Femur (tissue), 1 donor: ENCODE results near the gene RUVBL1.
"Not testable (repeated sequence)": the region's sequence is repeated elsewhere in the genome, so short reads cannot be mapped to it uniquely, and the experiment has no call there.

Source experiments
- DNase-seq: peaks from one replicate; pipeline ENCODE4 v3.0.0-alpha.2; 2017

Gene RUVBL1

DNA sequence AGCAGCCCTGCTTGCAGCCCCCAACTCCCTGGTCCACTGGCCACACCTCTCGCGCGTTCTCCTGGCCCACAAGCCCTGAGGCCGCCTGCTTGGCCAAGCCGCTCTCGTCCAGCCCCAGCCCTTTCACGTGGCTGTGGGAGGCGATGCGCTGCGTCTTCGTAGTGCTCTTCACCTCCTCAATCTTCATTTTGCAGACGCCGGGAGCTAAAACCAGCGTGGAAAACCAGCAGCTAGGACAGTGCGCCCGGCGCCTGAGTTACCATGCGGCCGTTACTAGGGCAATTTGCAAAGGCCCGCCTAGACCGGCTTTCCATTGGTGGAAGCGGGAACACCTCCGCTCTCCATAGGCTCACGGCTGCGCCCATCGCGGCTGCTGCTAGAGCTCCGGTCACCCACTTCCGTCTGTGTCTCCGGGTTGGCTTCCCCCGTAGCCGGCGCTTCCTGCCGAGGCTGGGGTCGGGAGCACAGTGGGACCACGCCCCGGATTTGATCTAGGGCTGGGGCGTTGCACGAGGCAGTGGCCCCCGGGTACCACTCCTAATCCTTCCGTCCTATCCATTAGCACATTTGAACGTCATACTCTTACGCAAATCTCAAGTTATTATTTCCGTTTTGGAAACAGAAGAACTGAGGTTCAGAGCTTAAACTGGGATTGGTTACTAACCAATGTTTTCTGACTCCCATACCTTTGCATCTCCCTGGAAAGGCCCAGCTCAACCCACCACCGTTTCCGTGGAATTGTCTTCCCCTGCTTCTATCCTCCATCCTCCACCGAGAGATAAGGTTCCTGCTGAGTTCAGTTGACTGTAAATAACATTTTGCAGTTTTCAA is at the start of gene RUVBL1:
TSS of gene RUVBL1 (minus strand) at position 275 of the 831 bp plus-strand sequence. CDS start at position 187, 88 bp downstream.
- peak; percentile 99 for DNase-seq

DNA sequence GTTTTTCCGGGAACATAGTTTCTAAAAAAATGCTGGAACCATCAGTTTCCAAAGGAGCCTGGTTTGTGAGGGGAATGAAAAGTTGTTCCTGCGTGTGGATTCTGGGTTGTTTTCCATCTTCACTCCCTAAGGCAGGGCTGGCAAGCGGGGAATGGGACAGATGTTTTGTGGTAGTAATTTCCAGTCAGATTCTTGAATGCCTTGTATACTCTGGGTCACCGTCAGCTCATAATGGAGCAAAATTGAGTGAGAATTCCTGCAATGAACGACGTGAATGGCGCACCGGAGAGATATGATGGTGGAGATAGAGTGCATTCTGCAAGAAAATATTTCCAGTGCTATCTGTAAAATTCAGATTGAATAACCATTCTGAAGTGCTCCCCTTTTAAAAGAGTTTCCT is 49.6 kb upstream of the RUVBL1 start:
- DNase-seq = no peak

DNA sequence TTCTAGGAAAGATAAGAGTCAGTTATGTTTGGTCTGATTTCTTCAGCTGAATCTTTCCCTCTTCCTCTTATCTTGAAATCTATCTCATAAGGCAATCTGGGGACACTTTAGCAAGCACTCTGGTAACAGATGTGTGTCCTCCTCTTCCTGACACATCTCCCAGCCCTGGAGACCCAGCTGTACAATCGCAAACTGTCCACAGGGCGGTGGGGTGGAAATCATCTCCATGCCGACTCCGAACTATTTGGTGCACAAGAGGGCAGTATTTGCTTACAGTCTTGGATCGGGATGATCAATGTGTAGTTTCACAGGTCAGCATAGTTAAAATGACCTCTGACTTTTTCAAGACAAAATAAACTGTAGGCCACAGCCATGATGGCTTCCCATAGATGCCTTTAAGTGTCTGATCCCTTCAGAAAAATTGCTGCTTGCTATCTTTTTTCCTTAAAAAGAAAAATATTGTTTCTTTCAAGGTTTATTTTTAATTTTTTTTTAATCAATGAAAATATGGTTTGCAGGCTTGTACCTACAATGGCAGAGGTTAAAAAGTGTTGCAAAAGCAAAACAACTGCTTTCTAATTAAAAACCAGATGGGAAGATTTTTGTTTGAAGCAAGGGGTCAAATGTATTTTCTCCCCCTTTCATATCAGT is 47.4 kb upstream of the RUVBL1 start:
- DNase-seq = peak; percentile 77

DNA sequence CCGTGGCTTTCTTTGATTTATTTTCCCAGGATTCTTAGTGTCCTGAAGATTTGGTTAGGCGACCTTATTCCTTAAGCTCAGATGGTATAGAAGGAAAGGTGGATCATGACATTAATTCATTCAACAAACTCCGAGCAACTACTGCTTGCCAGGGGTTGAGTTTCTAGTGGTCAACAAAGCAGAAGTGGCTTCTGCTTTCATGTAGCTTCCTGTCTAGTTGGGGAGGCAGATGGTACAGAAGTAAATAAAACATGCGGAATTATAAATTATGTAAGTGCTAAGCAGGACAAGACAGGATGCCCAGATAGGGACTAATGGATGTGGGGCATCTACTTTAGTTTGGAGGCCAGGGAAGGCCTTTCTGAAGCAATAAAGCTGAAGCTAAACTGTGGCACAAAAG is 45.2 kb upstream of the RUVBL1 start:
- DNase-seq = no peak

DNA sequence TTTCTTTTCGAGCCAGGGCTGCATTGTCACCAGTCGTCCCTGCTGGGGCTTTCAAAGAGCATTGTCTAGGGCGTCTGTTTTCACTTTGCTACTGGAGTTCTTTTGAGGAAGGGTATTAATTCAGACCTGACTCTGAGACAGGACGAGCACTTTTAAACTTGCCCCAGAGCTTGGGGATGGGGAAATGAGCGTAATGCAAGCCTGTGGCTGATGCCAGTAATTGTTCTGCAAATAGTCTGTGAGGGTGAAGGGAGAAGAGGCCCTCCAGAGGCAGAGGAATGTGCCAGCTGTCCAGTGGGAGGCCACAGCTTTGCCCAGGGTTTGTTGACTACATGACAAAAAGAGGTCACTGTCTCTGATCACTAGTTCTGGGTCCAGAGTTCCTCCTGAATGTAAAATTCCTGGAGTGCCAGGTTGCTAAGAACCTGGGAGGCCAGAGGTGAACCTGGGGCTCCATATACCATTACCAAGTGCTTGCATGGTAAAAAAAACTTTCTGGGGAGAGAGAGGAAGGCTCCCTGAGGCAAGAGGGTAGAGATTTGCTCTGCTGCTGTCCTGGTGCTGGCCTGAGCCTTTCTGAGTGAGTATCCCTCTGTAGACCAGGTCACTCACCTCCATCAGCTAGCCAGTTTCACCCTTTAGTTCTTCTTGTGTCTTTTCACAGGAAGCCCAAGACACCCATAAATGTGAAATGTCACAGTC is 44.5 kb upstream of the RUVBL1 start:
- peak; percentile 63 for DNase-seq

DNA sequence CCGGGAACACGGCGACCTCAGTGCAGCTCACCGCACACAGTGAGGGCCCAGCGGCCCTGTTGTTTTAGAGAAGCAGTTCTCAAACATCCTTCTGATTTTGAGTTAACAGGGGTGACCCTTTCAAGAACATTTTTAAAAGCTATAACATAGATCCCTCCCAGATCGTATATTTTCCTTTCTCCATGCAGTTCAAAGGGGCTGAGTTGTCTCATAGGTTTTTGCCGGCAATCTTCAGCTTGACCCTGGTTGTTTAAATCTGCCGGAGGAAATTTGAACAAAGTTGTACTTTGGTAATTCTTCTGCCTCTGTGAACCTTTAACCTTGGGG is 44.0 kb upstream of the RUVBL1 start:
- no peak for DNase-seq

GRCh38 chr3:128166971-128167453 is 43.4 kb upstream of the RUVBL1 start:
- DNase-seq = no peak

GRCh38 chr3:128163432-128163831 is 39.8 kb upstream of the RUVBL1 start:
- no peak for DNase-seq

GRCh38 chr3:128160661-128161060 is 37.0 kb upstream of the RUVBL1 start:
- DNase-seq = no peak

- DNase-seq = no peak
Observed at GRCh38 chr3:128155616-128156360, 32.2 kb upstream of the RUVBL1 start.

DNA sequence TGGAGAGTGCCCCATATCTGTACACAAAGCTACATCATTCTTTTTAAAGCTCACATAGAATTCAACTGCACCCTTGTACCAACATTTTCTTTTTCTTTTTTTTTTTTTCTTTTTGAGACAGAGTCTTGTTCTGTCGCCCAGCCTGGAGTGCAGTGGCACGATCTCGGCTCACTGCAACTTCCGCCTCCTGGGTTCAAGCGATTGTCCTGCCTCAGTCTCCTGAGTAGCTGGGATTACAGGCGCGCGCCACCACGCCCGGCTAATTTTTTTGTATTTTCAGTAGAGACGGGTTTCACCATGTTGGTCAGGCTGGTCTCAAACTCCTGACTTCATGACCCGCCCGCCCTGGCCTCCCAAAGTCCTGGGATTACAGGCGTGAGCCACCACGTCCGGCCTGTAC is 30.7 kb upstream of the RUVBL1 start:
- not testable (repeated sequence) for DNase-seq

GRCh38 chr3:128153156-128154041 is 29.8 kb upstream of the RUVBL1 start, which contains the start of gene EEFSEC:
EEFSEC (plus strand) TSS chr3:128153481; CDS start chr3:128153508, 27 bp downstream.
- DNase-seq = peak; percentile 85

DNA sequence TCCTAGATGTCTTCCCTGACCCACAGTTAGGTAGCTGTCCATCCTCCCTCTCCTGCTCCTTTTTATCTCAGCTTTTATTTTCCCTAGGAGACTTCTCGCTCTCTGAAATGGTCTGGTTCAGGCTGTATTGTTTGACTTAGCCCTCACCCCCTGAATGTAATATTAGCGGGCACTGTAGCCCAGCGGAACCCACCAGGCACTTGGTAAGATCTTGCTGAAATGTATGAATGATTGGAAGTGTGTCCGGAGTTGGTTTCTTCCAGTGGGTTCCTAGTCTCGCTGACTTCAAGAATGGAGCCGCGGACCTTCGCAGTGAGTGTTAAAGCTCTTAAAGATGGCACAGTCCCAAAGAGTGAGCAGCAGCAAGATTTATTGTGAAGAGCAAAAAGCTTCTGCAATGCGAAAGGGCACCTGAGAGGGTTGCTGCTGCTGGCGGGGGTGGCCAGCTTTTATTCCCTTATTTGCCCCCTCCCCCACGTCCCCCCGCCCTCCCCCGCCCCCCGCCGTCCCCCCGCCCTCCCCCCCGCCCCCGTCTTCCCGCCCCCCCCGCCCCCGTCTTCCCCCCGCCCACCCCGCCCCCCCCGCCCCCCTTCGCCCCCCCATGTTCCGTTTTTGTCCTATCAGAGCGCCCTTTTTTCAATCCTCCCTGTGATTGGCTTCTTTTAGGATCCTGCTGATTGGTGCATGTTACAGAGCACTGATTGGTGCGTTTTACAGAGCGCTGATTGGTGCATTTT is 29.0 kb upstream of the RUVBL1 start:
- no peak for DNase-seq

DNA sequence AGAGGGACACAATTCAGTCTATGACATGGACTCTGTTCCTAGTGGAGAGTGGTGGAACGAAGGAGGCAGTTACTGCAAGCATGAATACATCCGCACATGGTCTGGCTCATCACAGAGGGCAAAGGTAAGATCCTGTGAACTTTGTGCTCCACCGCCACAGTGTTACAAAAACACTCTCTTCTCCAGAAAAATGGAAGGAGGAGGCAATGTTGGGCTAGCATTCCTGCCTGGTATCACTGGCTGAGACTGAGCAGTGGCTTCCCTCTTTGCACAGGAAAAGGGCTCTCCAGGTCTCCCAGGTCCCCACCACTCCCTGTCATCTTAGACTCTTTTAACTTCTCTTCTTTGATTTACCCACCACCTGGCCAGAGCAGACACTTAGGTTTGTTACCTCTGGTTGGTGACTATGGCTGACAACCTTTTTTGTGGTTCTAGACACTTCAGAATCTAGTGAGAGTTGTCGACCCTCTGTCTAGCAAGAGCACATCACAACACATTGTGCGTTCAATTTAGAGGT is 28.2 kb upstream of the RUVBL1 start:
- DNase-seq = no peak

GRCh38 chr3:128149650-128150049 is 26.0 kb upstream of the RUVBL1 start:
- DNase-seq = no peak

GRCh38 chr3:128146201-128146600 is 22.6 kb upstream of the RUVBL1 start:
- no peak for DNase-seq

DNA sequence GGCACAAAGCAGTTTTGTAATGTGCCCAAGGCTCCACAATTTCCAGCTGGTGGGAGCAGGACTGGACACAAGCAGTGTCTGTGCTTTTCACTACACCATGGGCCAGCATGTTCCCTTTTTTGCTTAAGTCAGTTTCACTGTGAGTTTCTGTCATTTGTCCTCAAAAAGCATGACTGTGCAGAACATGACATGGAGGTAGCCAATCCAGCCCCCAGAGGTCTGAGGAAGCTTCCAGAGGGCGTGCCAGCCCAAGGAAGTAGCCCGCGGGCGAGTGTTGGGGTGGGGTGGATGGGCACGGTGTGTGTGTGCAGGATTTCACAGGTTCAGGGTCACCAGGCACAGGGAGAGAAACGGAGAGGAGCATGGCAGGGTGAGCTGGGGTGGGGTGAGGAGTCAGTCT is 21.7 kb upstream of the RUVBL1 start:
- DNase-seq = no peak

GRCh38 chr3:128144512-128145187 is 21.0 kb upstream of the RUVBL1 start:
- no peak for DNase-seq

DNA sequence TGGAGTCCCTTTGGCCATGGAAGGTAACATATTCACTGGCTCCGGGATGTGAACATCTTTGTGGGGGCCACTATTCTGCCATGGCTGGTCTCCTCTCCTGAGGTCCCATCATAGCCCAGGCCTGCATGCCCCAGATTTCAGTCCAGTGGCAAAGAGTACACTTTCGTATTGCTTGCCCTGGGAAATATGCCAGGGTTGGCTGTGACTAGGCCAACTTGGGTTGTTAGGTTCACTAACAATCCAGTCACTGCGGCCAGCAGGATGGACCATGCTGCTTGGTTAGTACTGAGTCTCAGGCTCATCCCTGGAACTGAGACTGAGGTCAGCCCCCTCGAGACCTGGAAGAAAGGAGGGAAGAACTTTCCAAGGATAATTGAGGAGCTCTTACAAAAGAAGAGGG is 19.9 kb upstream of the RUVBL1 start:
- no peak for DNase-seq

- peak; percentile 35 for DNase-seq
Observed at GRCh38 chr3:128133273-128133883, 9.8 kb upstream of the RUVBL1 start.
